ENCODE results near the gene CCDC66. TPM values are rescaled to one million over a fixed set of nuclear protein-coding genes. Genes with fewer than 3 reads are reported as not detected.
A peak's percentile ranks its signal among the peaks of the same experiment; 100 is the strongest.
"Not testable (repeated sequence)": the region's sequence is repeated elsewhere in the genome, so short reads cannot be mapped to it uniquely, and the experiment has no call there.

Gene CCDC66
- total RNA-seq, 1 donor from 2014 or later: 34.1 TPM

- peaks cover 22% of the 10 kb centered on the region for H3K9me3 Mint-ChIP-seq
- peaks cover 72% of the 10 kb centered on the region for H3K36me3 Mint-ChIP-seq (ENCODE audit: low read depth)
- intact Hi-C loops (cut with micrococcal nuclease): no loop called here
- H3K4me3 Mint-ChIP-seq (ENCODE audit: low read depth): no peak overlapping the region
- DNase-seq (ENCODE audit: low spot score): no peak
- H3K27ac Mint-ChIP-seq: no peak overlapping the region
- H3K27me3 Mint-ChIP-seq (ENCODE audit: low read depth): no peaks in the 10 kb centered on the region
- H3K4me1 Mint-ChIP-seq (ENCODE audit: low read depth): peaks cover 22% of the 10 kb centered on the region
Measured at GRCh38 chr3:56595975-56596840, 39.2 kb downstream of the CCDC66 start.

- peaks cover 98% of the 10 kb centered on the region for H3K36me3 Mint-ChIP-seq (ENCODE audit: low read depth)
- peaks cover 56% of the 10 kb centered on the region for H3K9me3 Mint-ChIP-seq
- DNase-seq (ENCODE audit: low spot score); H3K27me3 Mint-ChIP-seq (ENCODE audit: low read depth); H3K4me3 Mint-ChIP-seq (ENCODE audit: low read depth); intact Hi-C loops (cut with micrococcal nuclease): not testable (repeated sequence)
- peak overlapping the region; percentile 65 for H3K27ac Mint-ChIP-seq
- H3K4me1 Mint-ChIP-seq (ENCODE audit: low read depth): peaks cover 53% of the 10 kb centered on the region
Measured at GRCh38 chr3:56608479-56608878, 51.5 kb downstream of the CCDC66 start.

GRCh38 chr3:56610669-56611335 lies 53.8 kb downstream of the CCDC66 start:
- Mint-ChIP-seq H3K4me1 (ENCODE audit: low read depth) (peaks cover 54% of the 10 kb centered on the region), H3K36me3 (ENCODE audit: low read depth) (peaks cover 89% of the 10 kb centered on the region), H3K9me3 (peaks cover 44% of the 10 kb centered on the region), H3K27me3 (ENCODE audit: low read depth) (no peaks in the 10 kb centered on the region), H3K27ac (peak overlapping the region; percentile 28), H3K4me3 (ENCODE audit: low read depth) (no peak overlapping the region)
- intact Hi-C loops (cut with micrococcal nuclease): no loop called here
- DNase-seq (ENCODE audit: low spot score): no peak

GRCh38 chr3:56611364-56611763 lies 54.4 kb downstream of the CCDC66 start:
- Mint-ChIP-seq H3K36me3 (ENCODE audit: low read depth) (peaks cover 89% of the 10 kb centered on the region), H3K27ac (no peak overlapping the region), H3K4me1 (ENCODE audit: low read depth) (peaks cover 56% of the 10 kb centered on the region), H3K4me3 (ENCODE audit: low read depth) (no peak overlapping the region), H3K27me3 (ENCODE audit: low read depth) (no peaks in the 10 kb centered on the region), H3K9me3 (peaks cover 44% of the 10 kb centered on the region)
- intact Hi-C loops (cut with micrococcal nuclease): no loop called here
- DNase-seq (ENCODE audit: low spot score): no peak

- peaks cover 60% of the 10 kb centered on the region for H3K4me1 Mint-ChIP-seq (ENCODE audit: low read depth)
- peak; percentile 12 for DNase-seq (ENCODE audit: low spot score)
- peaks cover 36% of the 10 kb centered on the region for H3K9me3 Mint-ChIP-seq
- peaks cover 89% of the 10 kb centered on the region for H3K36me3 Mint-ChIP-seq (ENCODE audit: low read depth)
- no peaks in the 10 kb centered on the region for H3K27me3 Mint-ChIP-seq (ENCODE audit: low read depth)
- H3K4me3 Mint-ChIP-seq (ENCODE audit: low read depth): no peak overlapping the region
- intact Hi-C loops (cut with micrococcal nuclease): no loop called here
- peak overlapping the region; percentile 17 for H3K27ac Mint-ChIP-seq
Measured at GRCh38 chr3:56612146-56612545, 55.2 kb downstream of the CCDC66 start.

GRCh38 chr3:56613016-56613415 lies 56.0 kb downstream of the CCDC66 start:
- Mint-ChIP-seq H3K4me3 (ENCODE audit: low read depth) (no peak overlapping the region), H3K9me3 (peaks cover 35% of the 10 kb centered on the region), H3K27ac (no peak overlapping the region), H3K36me3 (ENCODE audit: low read depth) (peaks cover 89% of the 10 kb centered on the region), H3K27me3 (ENCODE audit: low read depth) (no peaks in the 10 kb centered on the region), H3K4me1 (ENCODE audit: low read depth) (peaks cover 54% of the 10 kb centered on the region)
- intact Hi-C loops (cut with micrococcal nuclease): no loop called here
- DNase-seq (ENCODE audit: low spot score): no peak

GRCh38 chr3:56616478-56617006 lies 59.6 kb downstream of the CCDC66 start:
- Mint-ChIP-seq H3K4me3 (ENCODE audit: low read depth) (no peak overlapping the region), H3K9me3 (peaks cover 6% of the 10 kb centered on the region)
- intact Hi-C loops (cut with micrococcal nuclease): no loop called here

GRCh38 chr3:56620371-56620770 lies 63.4 kb downstream of the CCDC66 start:
- H3K4me1 Mint-ChIP-seq (ENCODE audit: low read depth): peaks cover 8% of the 10 kb centered on the region
- no peak for DNase-seq (ENCODE audit: low spot score)
- intact Hi-C loops (cut with micrococcal nuclease): no loop called here
- no peaks in the 10 kb centered on the region for H3K9me3 Mint-ChIP-seq
- peak overlapping the region; percentile 46 for H3K27ac Mint-ChIP-seq
- no peaks in the 10 kb centered on the region for H3K27me3 Mint-ChIP-seq (ENCODE audit: low read depth)
- H3K4me3 Mint-ChIP-seq (ENCODE audit: low read depth): no peak overlapping the region
- peaks cover 90% of the 10 kb centered on the region for H3K36me3 Mint-ChIP-seq (ENCODE audit: low read depth)

More at GRCh38 chr3:56616478-56617006, 59.6 kb downstream of the CCDC66 start:
- H3K27me3 Mint-ChIP-seq (ENCODE audit: low read depth): no peaks in the 10 kb centered on the region
- DNase-seq (ENCODE audit: low spot score): no peak
- H3K27ac Mint-ChIP-seq: no peak overlapping the region
- H3K36me3 Mint-ChIP-seq (ENCODE audit: low read depth): peaks cover 88% of the 10 kb centered on the region
- peaks cover 26% of the 10 kb centered on the region for H3K4me1 Mint-ChIP-seq (ENCODE audit: low read depth)

GRCh38 chr3:56621681-56622080 lies 64.7 kb downstream of the CCDC66 start:
- Mint-ChIP-seq H3K4me3 (ENCODE audit: low read depth) (no peak overlapping the region), H3K9me3 (no peaks in the 10 kb centered on the region), H3K27me3 (ENCODE audit: low read depth) (no peaks in the 10 kb centered on the region), H3K36me3 (ENCODE audit: low read depth) (peaks cover 81% of the 10 kb centered on the region), H3K27ac (peak overlapping the region; percentile 28), H3K4me1 (ENCODE audit: low read depth) (peaks cover 3% of the 10 kb centered on the region)
- DNase-seq (ENCODE audit: low spot score): no peak
- intact Hi-C loops (cut with micrococcal nuclease): no loop called here

- no peak for DNase-seq (ENCODE audit: low spot score)
- no peaks in the 10 kb centered on the region for H3K27me3 Mint-ChIP-seq (ENCODE audit: low read depth)
- H3K36me3 Mint-ChIP-seq (ENCODE audit: low read depth): peaks cover 81% of the 10 kb centered on the region
- no peaks in the 10 kb centered on the region for H3K9me3 Mint-ChIP-seq
- no peak overlapping the region for H3K27ac Mint-ChIP-seq
- H3K4me3 Mint-ChIP-seq (ENCODE audit: low read depth): no peak overlapping the region
- intact Hi-C loops (cut with micrococcal nuclease): no loop called here
- H3K4me1 Mint-ChIP-seq (ENCODE audit: low read depth): peaks cover 2% of the 10 kb centered on the region
Measured at GRCh38 chr3:56622381-56622780, 65.4 kb downstream of the CCDC66 start.

- peaks cover 78% of the 10 kb centered on the region for H3K36me3 Mint-ChIP-seq (ENCODE audit: low read depth)
Measured at GRCh38 chr3:56624725-56625124, 67.8 kb downstream of the CCDC66 start.

GRCh38 chr3:56629047-56629446 lies 72.1 kb downstream of the CCDC66 start:
- Mint-ChIP-seq H3K27me3 (ENCODE audit: low read depth) (no peaks in the 10 kb centered on the region), H3K4me3 (ENCODE audit: low read depth) (no peak overlapping the region), H3K27ac (no peak overlapping the region), H3K9me3 (no peaks in the 10 kb centered on the region), H3K36me3 (ENCODE audit: low read depth) (peaks cover 60% of the 10 kb centered on the region), H3K4me1 (ENCODE audit: low read depth) (no peaks in the 10 kb centered on the region)
- intact Hi-C loops (cut with micrococcal nuclease): no loop called here
- no peak for DNase-seq (ENCODE audit: low spot score)

More at GRCh38 chr3:56624725-56625124, 67.8 kb downstream of the CCDC66 start:
- no peak overlapping the region for H3K27ac Mint-ChIP-seq
- no peaks in the 10 kb centered on the region for H3K9me3 Mint-ChIP-seq
- no peak overlapping the region for H3K4me3 Mint-ChIP-seq (ENCODE audit: low read depth)
- no peak for DNase-seq (ENCODE audit: low spot score)
- no peaks in the 10 kb centered on the region for H3K27me3 Mint-ChIP-seq (ENCODE audit: low read depth)
- intact Hi-C loops (cut with micrococcal nuclease): no loop called here
- peaks cover 2% of the 10 kb centered on the region for H3K4me1 Mint-ChIP-seq (ENCODE audit: low read depth)

GRCh38 chr3:56629451-56629850 lies 72.5 kb downstream of the CCDC66 start:
- Mint-ChIP-seq H3K4me3 (ENCODE audit: low read depth) (no peak overlapping the region), H3K27ac (no peak overlapping the region), H3K27me3 (ENCODE audit: low read depth) (no peaks in the 10 kb centered on the region), H3K36me3 (ENCODE audit: low read depth) (peaks cover 60% of the 10 kb centered on the region), H3K4me1 (ENCODE audit: low read depth) (no peaks in the 10 kb centered on the region), H3K9me3 (no peaks in the 10 kb centered on the region)
- DNase-seq (ENCODE audit: low spot score): no peak
- intact Hi-C loops (cut with micrococcal nuclease): no loop called here

Measured in activated T-helper 2 cell treated with anti-CD3 and anti-CD28 coated beads, Interferon-gamma antibody, Interleukin-2, Interleukin-4, amounts not matched to agents 10 μg/mL and 5 μg/mL and 100 μg/mL, durations not matched to agents 14 hours and 24 hours and 36 hours (primary cell).